Erythroblast (primary cell): ENCODE data around the gene ASB1.

Experiments
- GATA1 ChIP-seq: IDR thresholded peaks from 2 replicates; pipeline ENCODE4 v1.6.1; 2011; ENCODE audit warnings: low read depth, mild to moderate bottlenecking, control low read depth, low read length, moderate library complexity
- POLR2A ChIP-seq: IDR thresholded peaks from 2 replicates; pipeline ENCODE4 v1.6.1; 2011; ENCODE audit warnings: mild to moderate bottlenecking, low read length

GRCh38 chr2:238422940-238423339 lies 3.8 kb upstream of the ASB1 start:
- TF ChIP-seq POLR2A (no peak), GATA1 (no peak)
